Iris pigment epithelial cell (primary cell): Measurements from ENCODE around the gene RAD9A.

Experiments used
- DNase-seq: peaks from one replicate; pipeline ENCODE4 v3.0.0-alpha.2; 2011; ENCODE audit warnings: low read depth

RAD9A gene

GRCh38 chr11:67391304-67392182, at the start of gene RAD9A:
Gene RAD9A (plus strand): TSS chr11:67391986. CDS start chr11:67392045, 59 bp downstream.
- peak; percentile 89 for DNase-seq

DNA sequence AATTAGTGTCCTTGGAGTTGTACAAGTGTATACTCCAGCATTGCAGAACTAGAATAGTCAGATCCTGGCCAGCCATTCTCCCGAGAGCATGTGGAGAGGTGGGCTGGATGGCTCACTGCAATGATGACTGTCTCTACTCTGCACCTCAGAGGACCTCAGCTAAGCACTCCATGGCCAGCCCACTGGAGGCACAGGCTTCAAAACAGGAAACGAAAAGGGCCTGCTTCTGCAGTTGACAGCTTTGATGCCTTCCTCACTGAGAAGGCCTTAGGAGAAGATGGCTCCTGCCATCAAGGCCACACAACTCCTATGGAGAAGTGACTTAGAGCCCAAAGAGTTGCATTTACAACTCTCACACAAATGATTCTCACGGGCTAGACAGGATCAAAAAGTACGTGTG, 47.5 kb upstream of the RAD9A start:
- no peak for DNase-seq

- DNase-seq, result no peak
Observed at GRCh38 chr11:67345247-67345919, 46.4 kb upstream of the RAD9A start.

- peak; percentile 50 for DNase-seq
Observed at GRCh38 chr11:67345920-67346819, 45.6 kb upstream of the RAD9A start.

- peak; percentile 54 for DNase-seq
Observed at GRCh38 chr11:67347964-67348749, 43.6 kb upstream of the RAD9A start.

DNA sequence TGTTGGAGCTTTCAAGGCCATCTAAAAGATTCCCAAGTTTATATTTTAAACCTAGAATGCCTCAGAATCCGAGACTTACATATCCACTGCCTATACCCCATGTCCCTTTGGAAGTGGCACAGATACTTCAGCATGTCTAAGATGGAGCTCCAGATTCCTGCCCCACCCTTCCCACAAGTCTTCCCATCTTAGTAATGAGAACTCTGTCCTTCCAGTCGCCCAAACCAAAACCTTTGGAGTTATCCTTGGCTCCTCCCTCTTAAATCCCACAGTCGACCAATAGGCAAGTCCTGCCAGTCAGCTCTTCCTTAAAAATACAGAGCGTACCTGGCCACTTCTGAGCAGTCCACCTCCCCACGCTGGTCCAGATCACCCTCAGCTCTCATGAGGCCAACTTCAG, 42.8 kb upstream of the RAD9A start:
- no peak for DNase-seq

DNA sequence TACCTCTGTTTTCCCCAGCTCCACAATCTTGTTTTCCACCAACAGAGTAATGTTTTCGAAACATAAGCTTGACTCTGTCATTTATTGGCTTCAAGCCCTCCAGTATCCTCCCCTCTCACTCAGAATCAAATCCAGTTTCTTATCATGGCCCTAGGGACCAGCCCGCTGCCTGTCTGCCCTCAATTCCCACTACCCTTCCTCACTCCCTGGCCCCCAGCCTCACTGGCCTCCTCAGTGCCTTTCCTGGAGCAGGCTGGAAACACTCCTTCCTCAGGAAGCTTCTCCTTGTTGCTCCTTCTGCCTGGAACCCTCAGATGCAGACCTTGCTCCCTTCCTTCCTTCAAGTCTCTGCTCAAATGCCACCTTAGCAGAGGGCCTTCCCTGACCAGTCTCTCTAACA, 42.3 kb upstream of the RAD9A start:
- no peak for DNase-seq

DNA sequence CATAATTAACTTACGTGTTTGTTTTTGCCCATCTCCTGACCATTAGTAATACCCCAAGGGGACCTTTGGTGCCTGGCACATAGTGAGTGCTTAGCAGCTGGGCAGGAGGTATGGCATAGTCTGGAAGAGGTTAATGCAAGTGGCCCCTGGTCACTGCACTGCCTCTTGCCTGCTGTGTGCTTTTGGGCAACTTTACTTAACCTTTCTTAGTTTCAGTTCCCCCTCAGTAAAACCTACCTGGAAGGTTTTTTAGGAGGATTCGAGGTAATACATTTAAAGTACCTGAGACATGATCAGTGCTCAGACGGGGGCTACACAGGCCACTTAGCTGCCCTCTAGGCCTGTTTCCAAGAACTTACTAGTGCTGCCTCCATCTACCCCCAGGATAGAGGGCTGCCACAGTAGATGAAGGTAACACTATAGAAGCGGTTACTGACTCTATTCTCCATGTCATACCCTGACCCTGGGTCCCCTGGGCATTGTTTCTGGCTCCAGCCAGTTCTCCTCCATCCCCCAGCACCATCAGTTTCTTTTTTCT, 41.8 kb upstream of the RAD9A start:
- no peak for DNase-seq

DNA sequence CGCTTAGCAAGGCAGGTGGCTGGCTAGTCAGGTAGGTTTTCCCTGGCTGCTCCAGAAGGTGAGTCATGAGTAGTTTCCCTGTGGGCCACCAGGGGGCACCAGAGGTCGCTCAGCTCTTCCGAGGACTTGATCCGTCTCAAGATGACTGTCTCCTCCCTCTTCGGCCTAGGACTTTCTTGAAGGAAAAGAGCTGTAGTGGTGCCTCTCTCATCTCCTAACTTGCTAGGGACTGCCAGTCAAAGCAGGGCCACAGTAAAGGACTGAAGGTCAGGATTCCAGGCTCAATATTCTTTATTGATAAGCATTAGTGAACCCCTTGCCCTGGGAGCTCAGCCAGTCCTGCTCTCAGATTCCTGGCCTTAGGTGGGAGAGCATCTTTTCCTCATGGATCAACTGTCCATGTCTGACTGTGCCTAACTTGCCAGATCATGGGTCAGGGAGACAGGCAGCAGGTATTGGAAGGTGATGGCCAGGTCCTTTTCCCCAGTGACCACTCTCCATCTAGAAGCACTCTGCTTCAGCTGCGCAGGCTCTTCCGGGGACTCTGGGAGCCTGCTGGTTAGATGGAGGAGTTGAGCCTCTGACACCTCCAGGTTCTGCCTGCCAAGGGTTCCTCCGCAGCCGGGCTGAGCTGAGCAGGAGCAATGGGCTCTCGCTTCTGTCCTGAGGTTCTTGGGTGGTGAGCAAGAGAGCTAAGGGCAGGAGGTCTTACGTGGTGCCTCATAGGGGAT, 40.3 kb upstream of the RAD9A start:
- DNase-seq, result peak; percentile 74

DNA sequence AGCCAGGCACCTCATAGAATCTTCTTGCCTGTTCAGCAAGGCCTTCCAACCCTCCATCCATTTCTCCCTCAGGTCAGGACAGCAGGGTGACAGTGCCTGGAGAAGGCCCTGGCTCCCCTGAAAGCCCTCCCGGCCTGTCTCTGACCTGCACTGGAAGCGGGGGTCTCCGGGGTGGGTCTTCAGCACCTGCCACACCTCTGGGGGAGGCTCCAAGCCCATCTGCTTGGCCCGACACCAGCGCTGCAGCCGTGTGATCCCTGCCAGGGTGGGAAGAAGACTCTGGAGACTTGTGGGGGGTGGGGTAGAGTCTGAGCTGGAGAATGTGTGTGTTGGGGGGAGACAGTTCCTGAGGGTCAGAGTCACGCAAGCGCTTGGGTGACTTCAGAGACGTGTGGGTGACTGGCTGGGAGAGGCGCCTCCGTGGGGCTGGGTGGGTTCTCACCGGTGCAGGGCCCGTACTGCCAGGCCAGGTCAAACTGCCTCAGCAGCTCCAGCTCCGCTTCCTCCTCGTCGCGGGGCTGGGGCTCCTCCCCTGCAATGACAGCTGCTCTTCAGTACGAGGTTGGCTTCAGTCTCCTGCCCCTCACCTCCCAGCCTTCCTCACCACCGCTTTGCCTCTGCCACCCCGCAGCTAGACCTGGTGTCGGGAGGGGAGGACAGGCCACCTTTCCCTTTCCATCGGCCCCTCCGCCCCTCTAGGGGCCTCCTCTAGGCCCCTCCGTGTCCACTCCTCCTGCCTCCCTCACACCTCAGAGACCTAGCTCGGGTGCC, 39.1 kb upstream of the RAD9A start:
- DNase-seq, result no peak

DNA sequence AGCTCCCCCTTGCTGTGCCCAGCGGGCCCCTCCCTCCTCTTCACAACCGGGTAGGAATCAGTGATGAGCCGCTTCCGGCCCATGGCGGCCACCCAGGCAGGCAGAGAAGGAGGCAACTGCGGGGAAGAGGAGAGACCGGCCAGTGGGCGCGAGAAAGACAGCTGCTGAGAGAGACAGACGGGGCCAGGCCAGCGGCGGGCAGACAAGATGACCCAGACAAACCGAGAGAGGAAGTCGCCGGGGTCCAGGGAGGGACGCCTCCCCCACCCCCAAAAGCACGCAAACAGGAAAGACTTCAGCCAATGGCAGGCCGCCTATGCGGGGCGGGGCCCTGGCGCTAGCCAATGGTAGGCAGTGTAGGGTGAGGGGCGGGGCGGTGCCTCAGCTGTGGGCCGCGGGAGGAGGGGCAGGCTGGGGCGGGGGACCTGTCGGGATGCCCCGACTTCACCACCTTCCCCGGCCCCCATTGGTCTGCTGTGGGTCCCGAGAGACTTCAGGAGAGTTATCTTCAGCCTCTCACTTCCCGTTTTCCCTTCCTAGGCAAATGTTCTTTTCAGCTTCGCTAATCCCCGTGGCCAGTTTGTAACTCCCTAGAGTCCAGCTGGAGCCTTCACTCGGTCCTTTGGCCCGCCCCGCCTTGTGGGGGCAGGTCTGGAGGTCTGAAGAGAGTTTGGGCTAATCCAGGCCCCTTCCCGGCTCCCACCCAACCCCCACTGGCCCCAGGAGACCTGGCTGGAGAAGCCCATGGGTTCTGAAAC, 38.3 kb upstream of the RAD9A start, which contains the start of gene POLD4:
Gene POLD4 (minus strand): TSS at position 230 of the 758 bp plus-strand sequence. CDS start 147 bp downstream, at position 83.
- DNase-seq, result peak; percentile 97

DNA sequence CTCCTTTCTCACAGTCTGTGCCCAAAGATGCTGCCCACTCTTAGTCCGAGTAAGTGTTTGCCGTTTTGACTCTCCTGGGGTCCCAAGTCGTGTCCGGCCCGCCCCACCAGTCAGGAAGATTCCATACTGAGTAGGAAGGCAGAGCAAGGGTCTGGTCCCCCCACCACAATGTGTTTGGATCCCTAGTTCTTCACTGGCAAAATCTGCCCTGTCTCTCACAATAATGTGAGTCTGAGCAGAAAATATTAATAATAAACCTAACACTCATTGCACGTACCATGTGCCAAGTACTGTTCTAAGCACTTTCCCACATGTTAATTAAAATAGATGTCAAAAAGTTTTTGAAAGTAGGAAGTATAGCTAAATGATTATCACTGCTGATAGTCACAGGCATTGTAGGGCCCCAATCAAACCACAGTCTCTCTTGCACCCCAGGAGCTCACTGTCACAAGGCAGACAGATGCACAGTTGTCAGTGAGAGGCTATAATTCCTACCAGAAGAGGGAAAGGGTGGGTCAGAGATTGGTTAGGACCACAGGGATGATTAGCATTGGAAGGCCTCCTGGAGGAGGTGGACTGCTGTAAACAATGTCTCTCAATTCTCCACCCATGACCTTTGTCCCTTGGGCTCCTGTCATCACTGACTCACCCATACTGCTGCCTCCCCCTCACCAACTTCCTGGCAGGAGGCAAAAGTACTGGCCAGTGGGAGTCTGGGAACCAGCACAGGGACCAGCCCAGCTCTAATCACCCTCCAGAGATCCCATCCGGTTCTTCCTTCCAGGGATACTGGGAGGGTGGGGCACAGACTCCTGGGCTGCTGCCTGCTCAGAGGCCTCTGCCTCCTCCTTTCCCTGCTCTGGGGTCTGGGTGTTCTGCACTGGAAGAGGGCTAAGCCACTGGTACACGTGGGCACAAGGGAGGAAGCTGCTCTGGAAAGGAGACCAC, 37.4 kb upstream of the RAD9A start:
- peak; percentile 91 for DNase-seq

DNA sequence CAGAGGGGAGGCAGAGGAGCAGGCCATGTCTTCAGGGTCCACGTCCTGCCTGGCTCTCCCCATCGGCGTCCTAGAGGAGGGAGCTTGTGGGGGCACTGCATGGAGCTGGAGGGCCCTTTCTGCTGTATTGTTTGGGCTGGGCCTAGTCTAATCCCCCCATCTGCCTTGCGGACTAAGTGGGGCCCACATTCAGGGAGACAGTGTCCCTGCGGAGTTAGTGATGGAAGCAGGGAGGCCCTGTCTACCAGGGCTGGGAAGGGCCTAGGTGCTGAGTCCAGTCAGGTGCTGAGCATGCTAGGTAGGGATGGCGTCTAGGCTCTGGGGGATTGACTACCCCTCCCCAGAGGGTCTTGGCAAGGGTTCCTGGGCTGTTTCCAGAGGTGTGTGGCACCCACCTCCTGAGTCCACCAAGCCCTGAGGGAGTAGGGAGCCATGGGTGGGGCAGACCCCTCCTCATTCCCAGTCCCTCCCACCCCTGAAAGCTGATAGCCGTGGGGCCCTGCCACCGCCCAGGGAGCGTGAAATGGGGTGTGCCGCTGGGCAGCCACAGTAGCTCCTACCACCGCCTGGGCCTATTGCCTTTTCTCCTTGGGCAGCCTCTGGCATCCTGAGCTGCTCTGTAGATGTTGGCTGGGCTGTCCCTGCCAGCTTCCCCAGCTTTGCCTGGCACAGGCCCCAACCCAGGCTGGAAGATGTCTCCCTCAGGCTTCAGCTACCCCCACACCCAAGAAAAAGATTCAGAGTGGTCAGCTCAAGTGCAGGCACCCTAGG, 36.6 kb upstream of the RAD9A start:
- DNase-seq, result no peak

DNA sequence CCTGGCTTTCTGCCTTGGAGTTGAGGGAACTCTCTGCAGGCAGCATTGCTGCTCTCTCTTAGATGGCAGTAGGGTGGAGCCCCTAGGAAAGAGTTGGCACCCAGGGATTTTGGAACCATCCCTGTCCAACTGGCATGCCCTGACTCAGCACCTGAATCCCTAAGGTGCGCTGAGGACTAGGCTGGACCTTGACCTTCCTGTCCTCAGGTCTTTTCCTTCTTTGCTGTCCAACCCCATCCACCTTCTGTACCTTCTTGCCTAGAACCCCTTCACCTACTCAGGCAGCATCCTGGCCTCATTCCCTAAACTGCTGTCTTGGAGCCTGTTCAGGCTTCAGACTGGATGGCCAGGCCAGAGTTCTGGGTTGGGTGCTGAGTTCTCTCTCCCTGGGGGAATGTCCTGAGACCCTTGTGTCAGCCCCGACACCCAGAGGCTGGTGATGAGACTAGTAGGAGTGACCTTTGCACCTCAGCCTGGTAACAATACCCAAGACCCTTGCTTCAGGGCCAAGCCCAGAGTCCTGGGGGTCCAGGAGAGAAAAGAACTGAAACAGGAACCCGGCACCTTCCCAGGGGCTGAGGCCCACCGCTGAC, 35.9 kb upstream of the RAD9A start:
- no peak for DNase-seq

- no peak for DNase-seq
Observed at GRCh38 chr11:67356387-67356863, 35.4 kb upstream of the RAD9A start.

- peak; percentile 75 for DNase-seq
Observed at GRCh38 chr11:67356864-67357561, 34.8 kb upstream of the RAD9A start.
